ENCODE results near the gene FOLR3.
"Not testable (repeated sequence)": the region's sequence is repeated elsewhere in the genome, so short reads cannot be mapped to it uniquely, and the experiment has no call there.

FOLR3 gene

DNA sequence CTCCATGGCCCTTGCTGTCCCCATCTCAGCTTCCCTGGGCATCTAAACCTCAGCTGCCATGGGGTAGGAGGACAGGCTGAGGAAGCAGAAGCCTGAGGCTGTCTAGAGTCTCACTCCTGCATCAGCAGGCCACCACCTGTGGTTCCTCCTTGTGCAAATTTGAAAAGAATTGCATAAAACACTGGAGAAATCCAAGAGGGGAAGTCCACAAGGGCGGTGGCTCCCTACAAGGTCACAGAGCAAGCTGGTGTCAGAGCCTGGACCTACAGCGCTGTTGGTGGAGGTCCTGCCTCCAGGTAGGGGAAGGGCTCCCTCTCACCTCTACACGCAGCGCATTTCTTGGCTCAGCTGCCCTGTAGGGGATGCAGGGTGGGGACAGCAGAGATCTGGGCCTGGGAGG is at the start of gene FOLR3:
Gene FOLR3, plus strand, starts transcription at position 253 of the 400 bp plus-strand sequence. CDS start 228 bp downstream, outside the sequence.
- DNase-seq (ENCODE audit: low read depth) = not testable (repeated sequence)

DNA sequence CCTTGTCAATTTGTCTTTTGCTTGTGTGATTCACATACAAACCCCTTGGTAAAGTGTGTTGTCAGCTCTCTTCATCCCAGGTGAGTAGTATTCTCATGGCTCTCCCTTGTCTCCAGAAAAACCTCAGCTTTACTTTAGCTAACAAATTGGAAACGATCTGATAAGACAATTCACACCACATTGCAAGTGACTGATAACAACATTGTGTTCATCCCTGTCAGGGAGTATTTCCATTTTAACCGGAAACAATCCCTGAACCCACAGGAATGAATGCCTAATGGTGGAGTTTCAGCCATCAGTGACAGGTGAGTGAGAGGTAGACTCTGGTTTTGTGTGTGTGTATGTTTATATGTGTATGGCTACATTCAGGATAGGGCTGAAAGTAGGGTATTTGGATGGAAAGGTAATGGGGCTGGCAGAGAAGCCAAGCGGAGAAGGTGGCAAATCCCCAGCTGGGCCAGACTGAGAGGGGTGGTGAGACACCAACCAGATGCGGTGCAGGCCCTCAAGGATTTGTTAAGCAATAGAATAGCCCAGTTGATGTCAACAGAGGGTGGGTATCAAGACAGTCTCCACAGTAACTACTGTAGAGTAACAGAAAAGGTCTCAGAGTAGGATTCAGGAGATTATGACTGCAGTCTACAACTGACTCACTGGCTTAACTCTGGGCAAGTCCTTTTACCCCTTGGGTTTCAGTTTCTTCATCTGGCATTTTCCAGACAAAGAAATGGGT is 47.3 kb upstream of the FOLR3 start:
- DNase-seq (ENCODE audit: low read depth) = no peak

DNA sequence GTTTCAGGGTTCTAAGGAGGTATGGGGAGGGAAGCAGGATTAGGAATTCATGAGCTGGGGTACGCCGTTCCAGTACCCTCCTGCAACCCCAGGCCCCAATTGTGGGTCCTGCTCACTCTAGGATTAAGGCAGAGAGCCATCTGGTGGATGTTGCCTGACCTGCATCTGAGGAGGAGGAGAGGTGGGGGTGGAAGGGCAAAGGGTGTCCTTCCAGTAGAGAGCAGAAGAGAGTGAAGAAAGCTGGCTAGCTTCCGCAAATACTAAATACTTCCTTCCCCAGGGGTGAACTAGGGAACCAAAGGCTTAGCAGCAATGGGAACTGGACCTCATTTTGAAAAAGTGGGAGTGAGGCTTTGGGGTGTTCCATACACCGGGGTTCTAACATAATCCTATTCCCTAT is 44.2 kb upstream of the FOLR3 start:
- peak; percentile 37 for DNase-seq (ENCODE audit: low read depth)

GRCh38 chr11:72098741-72099140 is 36.8 kb upstream of the FOLR3 start:
- DNase-seq (ENCODE audit: low read depth) = no peak

DNA sequence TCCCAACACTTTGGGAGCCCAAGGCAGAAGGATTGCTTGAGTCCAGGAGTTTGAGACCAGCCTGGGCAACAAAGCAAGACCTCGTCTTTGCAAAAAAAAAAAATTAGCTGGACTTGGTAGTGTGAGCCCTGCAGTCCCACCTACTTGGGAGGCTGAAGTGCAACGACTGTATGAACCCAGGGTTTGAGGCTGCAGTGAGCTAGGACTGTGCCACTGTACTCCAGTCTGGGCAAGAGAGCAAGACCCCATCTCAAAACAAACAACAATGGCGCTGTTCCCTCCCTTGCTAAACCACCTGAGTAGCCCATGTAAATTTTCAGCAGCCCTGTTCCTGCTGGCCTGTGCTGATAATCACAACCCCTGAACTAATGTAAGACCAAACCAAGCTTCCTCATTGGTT is 35.5 kb upstream of the FOLR3 start:
- no peak for DNase-seq (ENCODE audit: low read depth)

GRCh38 chr11:72100462-72100861 is 35.1 kb upstream of the FOLR3 start:
- DNase-seq (ENCODE audit: low read depth) = no peak

DNA sequence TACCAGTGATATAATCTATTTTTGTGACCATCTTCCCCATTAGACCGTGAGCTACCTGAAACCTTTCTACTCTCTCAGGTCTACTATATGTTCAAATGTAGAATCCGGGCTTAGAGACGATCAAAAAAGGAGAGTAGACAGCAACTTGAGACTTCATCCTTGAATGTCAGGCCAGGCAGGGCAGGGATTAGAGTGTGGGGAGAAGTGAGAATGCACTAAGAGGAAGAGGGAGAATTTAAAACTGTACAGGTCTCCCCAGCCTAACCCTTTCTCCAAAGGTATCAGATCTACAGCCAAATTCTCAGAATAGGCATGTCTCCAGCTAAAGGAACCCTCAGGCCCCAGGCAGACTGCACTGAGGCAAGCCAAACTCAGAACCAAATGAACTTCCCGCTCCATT is 33.4 kb upstream of the FOLR3 start:
- no peak for DNase-seq (ENCODE audit: low read depth)

GRCh38 chr11:72102631-72102945 is 32.9 kb upstream of the FOLR3 start:
- no peak for DNase-seq (ENCODE audit: low read depth)

DNA sequence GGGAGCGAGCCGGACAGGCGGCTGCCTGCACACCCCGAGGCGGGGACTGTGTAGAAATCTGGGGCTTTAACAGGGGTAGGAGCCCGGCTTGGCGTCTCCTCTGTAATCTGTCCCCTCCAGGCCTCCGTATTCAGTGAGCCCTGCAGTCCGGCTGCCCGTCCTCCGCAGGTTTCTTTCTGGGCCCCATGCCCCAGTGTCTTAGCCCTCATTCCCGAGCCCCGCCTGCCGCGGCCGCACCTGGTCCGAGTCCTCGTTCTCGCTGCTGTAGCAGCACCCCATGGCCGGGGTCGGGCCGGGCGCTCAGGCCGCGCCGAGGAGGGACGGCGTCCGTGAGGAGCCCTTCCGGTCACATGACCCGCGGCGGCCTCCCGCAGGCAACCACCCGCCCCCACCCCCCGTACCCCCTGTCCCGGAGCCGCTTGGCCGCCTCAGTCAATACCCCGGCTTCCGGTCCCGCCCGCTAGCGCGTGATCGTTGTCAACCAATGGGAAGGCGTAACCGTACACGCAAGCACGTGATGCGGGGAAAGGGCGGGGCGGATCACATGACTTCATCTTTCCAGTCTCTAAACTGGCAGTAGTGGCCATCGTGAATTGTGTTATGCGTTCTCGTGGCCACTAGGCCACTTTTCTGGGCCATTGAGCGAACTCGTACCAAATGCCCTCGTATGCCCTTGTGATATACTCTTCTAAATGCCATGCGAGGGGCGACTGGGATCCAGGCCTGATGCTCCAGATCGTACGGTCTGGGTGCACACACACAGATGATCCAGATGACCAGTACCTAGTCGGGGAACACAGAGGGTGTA is 32.4 kb upstream of the FOLR3 start, which contains the start of gene LAMTOR1:
Gene LAMTOR1, minus strand, starts transcription at position 352 of the 808 bp plus-strand sequence. Its CDS starts 73 bp downstream, at position 279.
- peak; percentile 97 for DNase-seq (ENCODE audit: low read depth)

DNA sequence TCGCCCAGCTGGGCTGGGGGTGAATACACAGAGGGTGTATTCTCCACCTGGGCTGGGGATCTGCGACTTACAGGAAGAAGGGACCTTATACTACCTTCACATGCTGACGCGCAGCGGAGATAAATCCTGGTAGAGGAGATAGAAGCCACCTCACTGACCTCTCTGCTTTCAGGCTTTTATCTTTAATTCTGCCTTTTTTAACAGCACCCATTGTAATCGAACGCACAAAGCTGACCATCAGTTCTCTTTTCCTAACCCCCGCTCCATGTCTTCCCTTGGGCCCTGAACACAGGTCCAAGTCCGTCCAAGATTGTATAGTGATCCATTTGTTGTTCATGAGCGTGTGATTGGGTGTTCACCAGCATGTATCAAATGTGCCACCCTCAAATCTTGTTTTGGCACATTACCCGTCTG is 31.8 kb upstream of the FOLR3 start:
- DNase-seq (ENCODE audit: low read depth) = no peak

DNA sequence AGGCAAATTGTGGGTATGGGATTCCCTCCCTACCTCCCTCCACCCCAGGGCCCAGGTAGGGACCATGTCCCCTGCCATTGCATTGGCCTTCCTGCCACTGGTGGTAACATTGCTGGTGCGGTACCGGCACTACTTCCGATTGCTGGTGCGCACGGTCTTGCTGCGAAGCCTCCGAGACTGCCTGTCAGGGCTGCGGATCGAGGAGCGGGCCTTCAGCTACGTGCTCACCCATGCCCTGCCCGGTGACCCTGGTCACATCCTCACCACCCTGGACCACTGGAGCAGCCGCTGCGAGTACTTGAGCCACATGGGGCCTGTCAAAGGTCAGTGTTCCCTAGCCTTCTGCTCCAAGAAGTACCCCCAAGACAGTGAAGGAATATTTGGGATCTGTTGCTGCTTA is 29.6 kb upstream of the FOLR3 start, which contains the start of gene TOMT:
Gene TOMT, plus strand, starts transcription at position 37 of the 400 bp plus-strand sequence. Its CDS starts 28 bp downstream, at position 65.
- no peak for DNase-seq (ENCODE audit: low read depth)

GRCh38 chr11:72111300-72112142 is 24.0 kb upstream of the FOLR3 start:
- no peak for DNase-seq (ENCODE audit: low read depth)

GRCh38 chr11:72112143-72112977 is 23.2 kb upstream of the FOLR3 start, which contains the start of gene ANAPC15:
ANAPC15 (minus strand) TSS chr11:72112695; CDS start chr11:72111276, 1,419 bp downstream.
- DNase-seq (ENCODE audit: low read depth) = peak; percentile 98

DNA sequence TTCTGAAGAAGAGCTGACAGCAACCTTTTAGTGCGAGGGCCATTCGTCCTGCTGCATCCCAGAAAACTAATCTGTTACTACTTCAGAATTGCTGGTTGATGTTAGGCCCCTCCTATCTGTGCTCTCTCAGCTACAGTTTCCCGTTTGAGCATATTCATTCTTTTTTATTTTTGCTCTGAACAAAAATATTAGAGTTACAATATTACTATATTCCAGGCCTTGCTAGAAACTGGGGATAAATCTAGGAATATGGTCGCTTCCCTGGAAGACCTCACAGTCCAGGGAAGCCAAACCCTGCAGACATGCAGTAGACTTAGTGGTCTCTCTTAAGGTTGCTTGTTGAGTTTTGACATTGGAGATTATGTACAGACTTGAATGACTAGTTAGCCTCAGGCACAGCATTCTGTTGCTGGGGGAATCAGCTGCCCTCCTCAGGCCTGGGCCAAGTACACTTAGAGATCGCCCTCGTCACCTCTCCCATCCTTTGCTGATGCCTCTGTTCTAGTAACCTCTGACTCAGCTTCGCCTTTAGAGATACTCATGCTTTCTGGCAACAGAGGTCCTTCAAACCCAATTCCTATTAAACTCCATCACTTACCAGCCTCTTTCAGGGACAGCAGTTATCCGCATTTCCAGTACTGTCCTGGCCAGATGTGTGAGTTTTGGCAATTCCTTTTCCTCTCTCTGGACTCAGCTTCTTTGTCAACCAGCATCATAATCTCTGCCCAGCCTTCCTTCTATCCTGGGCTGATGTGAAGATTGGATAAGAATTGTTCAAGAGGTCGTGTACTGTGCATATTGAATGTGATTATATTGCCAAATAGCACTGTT is 22.3 kb upstream of the FOLR3 start:
- DNase-seq (ENCODE audit: low read depth) = no peak

GRCh38 chr11:72114570-72114969 is 21.0 kb upstream of the FOLR3 start:
- DNase-seq (ENCODE audit: low read depth) = no peak

DNA sequence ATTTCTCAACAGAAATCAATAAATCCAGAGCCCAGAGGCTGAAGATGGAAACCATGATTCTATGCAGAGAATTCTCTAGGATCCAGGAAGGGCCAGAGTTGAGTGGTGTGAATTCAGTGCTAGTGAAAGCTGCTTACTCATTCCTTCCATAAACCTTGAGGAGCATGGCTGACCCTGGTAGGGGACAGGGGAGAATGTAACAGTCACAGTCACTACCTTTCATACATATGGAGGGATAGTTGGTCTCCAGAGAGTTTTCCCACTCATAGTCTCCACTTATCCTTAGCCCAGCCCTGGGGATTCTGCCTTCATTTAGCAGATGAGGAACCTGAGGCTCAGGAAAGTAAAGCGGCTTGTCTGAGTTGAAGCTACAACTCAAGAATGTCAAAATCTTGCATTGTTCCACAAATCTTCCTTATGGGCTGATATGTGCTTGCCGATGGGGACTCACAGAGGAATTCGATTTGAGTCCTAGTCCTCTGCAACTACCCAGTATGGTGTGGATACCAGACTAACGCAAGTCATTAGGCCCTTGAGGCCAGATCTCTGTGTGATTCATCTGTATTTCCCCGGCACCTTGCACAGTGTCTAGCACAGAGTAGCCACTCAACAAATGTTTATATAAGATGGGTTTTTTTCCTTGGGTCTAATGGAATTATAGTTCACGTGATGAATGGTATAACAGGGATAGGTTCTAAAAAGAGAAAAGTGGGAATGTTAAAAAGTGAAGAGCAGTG is 19.3 kb upstream of the FOLR3 start:
- DNase-seq (ENCODE audit: low read depth) = no peak

DNA sequence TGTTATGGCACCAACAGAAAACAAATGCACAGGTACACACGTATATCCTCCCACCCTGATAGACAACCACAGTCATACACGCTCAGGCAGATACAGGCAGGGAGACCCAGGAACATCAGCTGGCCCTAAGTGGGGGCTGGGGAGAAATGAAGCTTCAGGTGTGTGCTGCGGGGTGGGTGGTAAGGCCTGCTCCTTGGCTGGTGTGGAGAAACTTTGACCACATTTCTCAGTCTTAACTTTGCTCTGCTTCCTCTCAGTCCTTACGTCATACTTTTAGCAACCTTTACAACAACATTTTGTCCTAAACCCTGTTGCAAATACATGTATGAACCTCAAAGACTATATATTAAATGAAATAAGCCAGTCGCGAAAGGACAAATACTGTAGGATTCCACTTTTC is 16.3 kb upstream of the FOLR3 start:
- DNase-seq (ENCODE audit: low read depth) = no peak

- no peak for DNase-seq (ENCODE audit: low read depth)
Measured at GRCh38 chr11:72120930-72121329, 14.6 kb upstream of the FOLR3 start.

DNA sequence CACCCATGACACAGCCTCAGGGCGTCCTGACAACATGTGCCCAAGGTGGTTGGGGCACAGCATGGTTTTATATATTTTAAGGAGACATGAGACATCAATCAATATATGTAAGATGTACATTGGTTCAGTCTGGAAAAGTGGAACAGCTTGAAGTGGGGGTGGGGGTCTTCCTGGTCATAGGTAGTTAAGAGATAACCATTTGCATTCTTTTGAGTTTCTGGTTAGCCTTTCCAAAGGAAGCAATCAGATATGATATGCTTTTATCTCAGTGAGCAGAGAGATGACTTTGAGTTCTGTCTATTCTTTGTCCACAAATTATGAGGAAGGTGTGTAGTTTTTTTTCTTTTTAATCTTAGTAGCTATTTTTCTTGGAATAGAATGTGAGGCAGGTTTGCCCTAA is 12.9 kb upstream of the FOLR3 start:
- DNase-seq (ENCODE audit: low read depth) = no peak

Measured in stimulated activated CD8-positive, alpha-beta memory T cell treated with anti-CD3 and anti-CD28 coated beads, Interleukin-4, amount 100 ng/mL, for 24 hours (primary cell).